Fibroblast of lung (primary cell): ENCODE measurements around the gene MBNL2.

Source experiments
- CTCF ChIP-seq, 2 donors: IDR thresholded peaks in 1 of 2; conservative IDR thresholded peaks in 1 of 2; 1 replicate in 1 of 2; 2 replicates in 1 of 2; pipeline ENCODE4 v1.5.1; 2011 to 2012; ENCODE audit warnings: low read length in 2 of 2, control low read depth in 1 of 2, inconsistent platforms in 1 of 2, low read depth in 1 of 2, mild to moderate bottlenecking in 1 of 2
- EZH2 ChIP-seq: IDR thresholded peaks from 2 replicates; pipeline ENCODE4 v1.5.1; 2012; ENCODE audit warnings: low read length, control low read depth, mild to moderate bottlenecking; ENCODE audit errors: missing control alignments

DNA sequence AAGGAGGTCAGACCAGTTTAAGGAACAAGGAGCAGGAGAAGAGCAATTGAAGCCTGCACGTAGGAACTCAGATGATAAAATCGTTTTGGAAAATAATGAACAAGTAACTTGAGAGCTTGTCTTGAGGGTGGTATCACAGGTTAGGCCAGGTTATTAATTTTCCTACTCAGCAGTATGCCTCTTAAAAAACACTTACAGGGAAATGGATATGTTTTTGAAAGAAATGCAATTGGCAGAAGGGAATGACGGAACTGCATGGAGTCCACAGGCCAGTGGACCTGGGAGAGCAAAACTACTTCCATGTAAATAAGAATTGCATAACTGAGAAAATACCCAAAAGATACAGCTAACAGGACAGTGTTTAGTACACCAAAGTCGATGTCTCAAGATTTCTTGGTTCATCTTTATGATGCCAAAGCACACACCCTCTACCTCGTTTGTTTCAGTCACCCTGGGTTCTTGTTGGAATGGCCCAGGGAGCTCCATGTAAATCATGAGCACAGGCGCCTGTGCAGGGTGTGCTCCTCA is 35.2 kb downstream of the MBNL2 start:
- TF ChIP-seq CTCF (conservative IDR thresholded peaks at IDR 0.05 in 1 of 2, IDR thresholded peaks at IDR 0.05 in 1 of 2; ENCODE audit: low read depth in 1 of 2, low read length in 2 of 2): no peak
- no peak for TF ChIP-seq EZH2
